ENCODE data around the gene MYBPHL. TPM values are rescaled to one million over a fixed set of nuclear protein-coding genes. Genes with fewer than 3 reads are reported as not detected.

MYBPHL gene
- polyA plus RNA-seq, 1 experiment = not detected

GRCh38 chr1:109272021-109272799 is 34.6 kb downstream of the MYBPHL start:
- ChIA-PET POLR2A (no interaction called here), CTCF (no interaction called here)
- Histone ChIP-seq H3K27me3 (ENCODE audit: control insufficient read depth, insufficient read depth, low read length) (no peaks in the 10 kb centered on the region), H3K9me3 (ENCODE audit: control insufficient read depth, insufficient read depth, low read length) (peaks cover 18% of the 10 kb centered on the region), H3K27ac (ENCODE audit: low read depth, low read length) (no peak overlapping the region), H3K4me3 (ENCODE audit: low read depth, low read length) (no peak overlapping the region)
- no peak for TF ChIP-seq CTCF (IDR thresholded peaks at IDR 0.05; ENCODE audit: low read depth, low read length)
- no peak for DNase-seq (ENCODE audit: low read depth, low spot score)

- H3K9me3 ChIP-seq (ENCODE audit: control insufficient read depth, insufficient read depth, low read length) = peaks cover 18% of the 10 kb centered on the region
- no peak overlapping the region for H3K4me3 ChIP-seq (ENCODE audit: low read depth, low read length)
- no peak for DNase-seq (ENCODE audit: low read depth, low spot score)
- no peak overlapping the region for H3K27ac ChIP-seq (ENCODE audit: low read depth, low read length)
- CTCF ChIA-PET = no interaction called here
- no peaks in the 10 kb centered on the region for H3K27me3 ChIP-seq (ENCODE audit: control insufficient read depth, insufficient read depth, low read length)
- POLR2A ChIA-PET = no interaction called here
- TF ChIP-seq CTCF (IDR thresholded peaks at IDR 0.05; ENCODE audit: low read depth, low read length) = no peak
Measured at GRCh38 chr1:109271458-109271857, 35.4 kb downstream of the MYBPHL start.

- H3K27ac ChIP-seq (ENCODE audit: low read depth, low read length) = no peak overlapping the region
- no peak for DNase-seq (ENCODE audit: low read depth, low spot score)
- POLR2A ChIA-PET = no interaction called here
- CTCF ChIA-PET = no interaction called here
- no peak for TF ChIP-seq CTCF (IDR thresholded peaks at IDR 0.05; ENCODE audit: low read depth, low read length)
- no peaks in the 10 kb centered on the region for H3K27me3 ChIP-seq (ENCODE audit: control insufficient read depth, insufficient read depth, low read length)
- H3K4me3 ChIP-seq (ENCODE audit: low read depth, low read length) = no peak overlapping the region
- H3K9me3 ChIP-seq (ENCODE audit: control insufficient read depth, insufficient read depth, low read length) = peaks cover 18% of the 10 kb centered on the region
Measured at GRCh38 chr1:109270623-109271317, 36.0 kb downstream of the MYBPHL start.

GRCh38 chr1:109269981-109270622 is 36.7 kb downstream of the MYBPHL start:
- CTCF ChIA-PET = no interaction called here
- no peak overlapping the region for H3K27ac ChIP-seq (ENCODE audit: low read depth, low read length)
- H3K9me3 ChIP-seq (ENCODE audit: control insufficient read depth, insufficient read depth, low read length) = peaks cover 18% of the 10 kb centered on the region
- TF ChIP-seq CTCF (IDR thresholded peaks at IDR 0.05; ENCODE audit: low read depth, low read length) = no peak
- H3K27me3 ChIP-seq (ENCODE audit: control insufficient read depth, insufficient read depth, low read length) = no peaks in the 10 kb centered on the region
- DNase-seq (ENCODE audit: low read depth, low spot score) = no peak
- H3K4me3 ChIP-seq (ENCODE audit: low read depth, low read length) = no peak overlapping the region
- POLR2A ChIA-PET = no interaction called here
